ENCODE measurements around the gene ENPEP.
"Not testable (repeated sequence)": the region's sequence is repeated elsewhere in the genome, so short reads cannot be mapped to it uniquely, and the experiment has no call there.

ENPEP gene, protein sequence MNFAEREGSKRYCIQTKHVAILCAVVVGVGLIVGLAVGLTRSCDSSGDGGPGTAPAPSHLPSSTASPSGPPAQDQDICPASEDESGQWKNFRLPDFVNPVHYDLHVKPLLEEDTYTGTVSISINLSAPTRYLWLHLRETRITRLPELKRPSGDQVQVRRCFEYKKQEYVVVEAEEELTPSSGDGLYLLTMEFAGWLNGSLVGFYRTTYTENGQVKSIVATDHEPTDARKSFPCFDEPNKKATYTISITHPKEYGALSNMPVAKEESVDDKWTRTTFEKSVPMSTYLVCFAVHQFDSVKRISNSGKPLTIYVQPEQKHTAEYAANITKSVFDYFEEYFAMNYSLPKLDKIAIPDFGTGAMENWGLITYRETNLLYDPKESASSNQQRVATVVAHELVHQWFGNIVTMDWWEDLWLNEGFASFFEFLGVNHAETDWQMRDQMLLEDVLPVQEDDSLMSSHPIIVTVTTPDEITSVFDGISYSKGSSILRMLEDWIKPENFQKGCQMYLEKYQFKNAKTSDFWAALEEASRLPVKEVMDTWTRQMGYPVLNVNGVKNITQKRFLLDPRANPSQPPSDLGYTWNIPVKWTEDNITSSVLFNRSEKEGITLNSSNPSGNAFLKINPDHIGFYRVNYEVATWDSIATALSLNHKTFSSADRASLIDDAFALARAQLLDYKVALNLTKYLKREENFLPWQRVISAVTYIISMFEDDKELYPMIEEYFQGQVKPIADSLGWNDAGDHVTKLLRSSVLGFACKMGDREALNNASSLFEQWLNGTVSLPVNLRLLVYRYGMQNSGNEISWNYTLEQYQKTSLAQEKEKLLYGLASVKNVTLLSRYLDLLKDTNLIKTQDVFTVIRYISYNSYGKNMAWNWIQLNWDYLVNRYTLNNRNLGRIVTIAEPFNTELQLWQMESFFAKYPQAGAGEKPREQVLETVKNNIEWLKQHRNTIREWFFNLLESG

DNA sequence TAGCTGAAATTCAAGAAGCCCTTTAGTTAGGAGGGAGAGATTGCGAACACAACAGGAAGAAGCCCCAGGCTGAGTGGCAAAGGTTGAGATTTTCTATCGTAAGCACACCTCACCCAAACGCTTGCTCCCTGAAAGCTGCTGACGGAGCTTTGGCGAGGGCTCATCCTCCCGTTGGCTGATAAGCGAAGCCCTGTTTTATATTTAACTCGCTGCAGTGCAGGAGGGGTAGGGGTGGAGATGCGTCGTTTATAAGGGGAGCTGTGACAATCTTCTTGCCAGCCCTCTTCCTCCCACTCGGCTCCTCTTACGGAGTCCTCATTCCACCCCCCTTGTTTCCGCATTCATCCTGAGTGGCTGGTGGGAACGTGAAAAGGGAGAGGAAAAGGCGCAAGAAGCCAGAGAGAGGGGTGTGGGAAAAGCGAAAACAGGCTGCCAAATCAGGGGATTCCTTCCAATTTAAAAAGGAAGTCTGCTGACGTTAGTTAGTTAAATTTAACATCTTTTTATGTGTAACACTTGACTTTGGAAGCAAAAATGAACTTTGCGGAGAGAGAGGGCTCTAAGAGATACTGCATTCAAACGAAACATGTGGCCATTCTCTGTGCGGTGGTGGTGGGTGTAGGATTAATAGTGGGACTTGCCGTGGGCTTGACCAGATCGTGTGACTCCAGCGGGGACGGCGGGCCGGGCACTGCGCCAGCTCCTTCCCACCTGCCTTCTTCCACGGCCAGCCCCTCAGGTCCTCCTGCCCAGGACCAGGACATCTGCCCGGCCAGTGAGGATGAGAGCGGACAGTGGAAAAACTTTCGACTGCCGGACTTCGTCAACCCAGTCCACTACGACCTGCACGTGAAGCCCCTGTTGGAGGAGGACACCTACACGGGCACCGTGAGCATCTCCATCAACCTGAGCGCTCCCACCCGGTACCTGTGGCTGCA lies at the start of gene ENPEP:
TSS of gene ENPEP (plus strand) at position 275 of the 938 bp plus-strand sequence. CDS start at position 535, 260 bp downstream.
- in situ Hi-C loops (cut with MboI; ENCODE audit: low pct_unique_long_range_greater_than_20kb, low sequenced_read_pairs): no loop called here
- DNase-seq: no peak

DNA sequence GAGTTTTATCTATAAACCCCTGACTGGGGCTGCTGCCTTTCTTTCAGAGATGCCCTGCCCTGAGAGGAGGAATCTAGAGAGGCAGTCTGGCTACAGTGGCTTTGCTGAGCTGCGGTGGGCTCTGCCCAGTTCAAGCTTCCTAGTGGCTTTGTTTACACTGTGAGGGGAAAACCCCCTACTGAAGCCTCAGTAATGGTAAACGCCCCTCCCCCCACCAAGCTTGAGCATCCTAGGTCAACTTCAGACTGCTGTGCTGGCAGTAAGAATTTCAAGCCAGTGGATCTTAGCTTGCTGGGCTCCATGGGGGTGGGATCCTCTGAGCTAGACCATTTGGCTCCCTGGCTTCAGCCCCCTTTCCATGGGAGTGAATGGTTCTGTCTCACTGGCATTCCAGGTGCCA lies 44.1 kb upstream of the ENPEP start:
- DNase-seq; in situ Hi-C loops (cut with MboI; ENCODE audit: low pct_unique_long_range_greater_than_20kb, low sequenced_read_pairs): not testable (repeated sequence)

DNA sequence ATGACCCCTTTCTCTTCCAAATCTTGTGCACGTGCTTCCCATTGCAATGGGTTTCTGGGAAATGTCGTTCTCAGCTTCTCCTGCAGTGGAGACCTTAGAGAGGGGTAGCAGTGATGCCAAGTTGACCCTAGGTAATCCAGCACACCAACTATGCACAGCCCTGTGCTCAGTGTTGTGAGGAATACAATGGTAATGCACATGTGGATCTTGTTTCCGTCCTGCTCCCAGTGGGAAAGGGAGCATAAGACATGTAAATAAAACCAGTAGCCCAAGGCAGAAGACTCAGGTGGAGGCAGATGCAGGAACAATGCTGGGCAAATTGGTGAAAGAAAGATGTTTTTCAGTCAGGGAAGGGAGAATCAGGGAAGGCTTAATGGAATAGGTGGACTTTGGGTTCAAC lies 38.7 kb upstream of the ENPEP start:
- DNase-seq; in situ Hi-C loops (cut with MboI; ENCODE audit: low pct_unique_long_range_greater_than_20kb, low sequenced_read_pairs): not testable (repeated sequence)

DNA sequence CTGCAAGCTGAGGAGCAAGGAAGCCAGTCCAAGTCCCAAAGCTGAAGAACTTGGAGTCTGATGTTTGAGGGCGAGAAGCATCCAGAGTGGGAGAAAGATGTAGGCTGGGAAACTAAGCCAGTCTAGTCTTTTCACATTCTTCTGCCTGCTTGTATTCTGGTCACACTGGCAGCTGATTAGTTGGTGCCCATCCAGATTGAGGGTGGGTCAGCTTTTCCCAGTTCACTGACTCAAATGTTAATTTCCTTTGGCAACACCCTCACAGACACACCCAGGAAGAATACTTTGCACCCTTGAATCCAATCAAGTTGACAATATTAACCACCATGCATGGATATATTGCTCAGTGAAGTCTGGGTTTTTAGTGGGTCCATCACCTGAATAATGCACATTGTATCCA lies 36.7 kb upstream of the ENPEP start:
- in situ Hi-C loops (cut with MboI; ENCODE audit: low pct_unique_long_range_greater_than_20kb, low sequenced_read_pairs): not testable (repeated sequence)

DNA sequence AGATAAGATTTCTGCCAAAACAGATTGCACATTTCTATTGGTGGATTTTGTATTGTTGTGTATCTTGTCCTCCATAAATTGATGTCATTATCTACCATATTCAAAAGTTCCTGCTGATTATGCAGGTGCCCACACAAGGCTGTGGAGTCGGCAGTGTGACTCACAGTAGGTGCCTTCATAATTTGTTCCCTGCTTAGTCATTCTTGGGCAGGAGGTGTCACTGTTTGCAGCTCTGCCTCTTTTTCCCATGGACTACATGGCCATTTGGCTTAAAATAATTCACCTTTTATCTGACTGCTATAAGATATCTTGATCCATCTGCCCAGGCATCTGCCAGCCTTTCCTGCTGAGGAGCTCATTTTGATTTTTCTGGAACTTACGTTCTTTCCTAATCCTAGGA lies 33.6 kb upstream of the ENPEP start:
- in situ Hi-C loops (cut with MboI; ENCODE audit: low pct_unique_long_range_greater_than_20kb, low sequenced_read_pairs): no loop called here
- DNase-seq: no peak

More for the DNA sequence above, 36.7 kb upstream of the ENPEP start:
- not testable (repeated sequence) for DNase-seq

DNA sequence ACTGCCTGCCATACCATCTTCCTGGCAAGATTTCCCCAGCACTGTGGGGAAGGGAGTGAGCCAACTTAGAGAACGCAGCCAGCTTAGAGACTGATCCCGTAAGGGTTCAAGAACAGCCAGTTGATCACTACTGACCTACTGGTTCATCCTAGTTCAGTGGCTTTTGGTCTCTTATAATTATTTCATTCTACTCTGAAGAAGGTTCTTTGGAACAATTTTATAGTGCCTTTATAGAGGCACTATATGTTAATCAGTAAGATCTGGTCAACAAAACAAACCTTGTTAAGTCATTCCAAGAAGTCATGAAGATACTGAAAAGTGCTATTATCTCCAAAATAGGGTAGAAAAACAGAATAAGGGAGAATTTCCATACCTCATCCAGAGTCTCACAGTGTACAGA lies 33.2 kb upstream of the ENPEP start:
- DNase-seq: no peak
- in situ Hi-C loops (cut with MboI; ENCODE audit: low pct_unique_long_range_greater_than_20kb, low sequenced_read_pairs): no loop called here

DNA sequence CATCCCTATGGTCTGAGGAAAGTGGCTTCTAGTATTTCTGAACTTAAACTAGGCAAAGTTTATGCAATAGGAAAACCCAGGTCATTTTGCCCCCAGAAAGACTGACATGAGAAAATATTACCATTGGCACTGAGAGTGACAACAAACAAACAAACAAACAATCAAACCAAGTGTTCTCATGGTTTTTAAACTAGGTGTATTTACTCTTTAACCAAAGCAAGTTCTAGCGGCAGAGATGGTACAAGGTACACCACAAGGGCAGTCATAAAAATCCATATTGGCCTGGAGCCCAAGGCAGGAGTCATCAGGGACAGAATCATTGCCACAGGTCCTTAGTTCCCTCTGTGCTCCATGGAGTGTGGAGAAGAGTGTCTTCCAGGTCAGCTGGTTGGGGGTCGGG lies 26.0 kb upstream of the ENPEP start:
- in situ Hi-C loops (cut with MboI; ENCODE audit: low pct_unique_long_range_greater_than_20kb, low sequenced_read_pairs): no loop called here
- no peak for DNase-seq

DNA sequence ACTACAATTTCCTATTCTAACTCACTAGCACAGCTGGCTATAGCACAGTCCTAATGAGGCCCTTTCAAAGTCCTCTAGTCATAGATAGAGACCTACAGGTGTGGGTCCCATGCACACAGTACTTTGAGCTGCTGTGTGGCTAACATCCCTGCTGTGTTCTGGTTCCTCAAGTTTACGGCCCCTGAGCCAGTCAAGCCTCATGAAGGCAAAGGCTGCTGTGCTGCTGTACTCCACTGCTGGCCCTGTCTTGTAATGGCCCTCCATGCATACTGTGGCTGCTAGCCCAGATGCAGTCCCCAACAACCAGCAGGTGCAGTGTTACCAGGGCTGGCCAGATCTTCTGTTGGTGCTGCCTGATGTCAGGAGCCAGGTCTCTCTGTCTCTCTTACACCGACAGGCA lies 23.4 kb upstream of the ENPEP start:
- DNase-seq: no peak
- in situ Hi-C loops (cut with MboI; ENCODE audit: low pct_unique_long_range_greater_than_20kb, low sequenced_read_pairs): no loop called here

DNA sequence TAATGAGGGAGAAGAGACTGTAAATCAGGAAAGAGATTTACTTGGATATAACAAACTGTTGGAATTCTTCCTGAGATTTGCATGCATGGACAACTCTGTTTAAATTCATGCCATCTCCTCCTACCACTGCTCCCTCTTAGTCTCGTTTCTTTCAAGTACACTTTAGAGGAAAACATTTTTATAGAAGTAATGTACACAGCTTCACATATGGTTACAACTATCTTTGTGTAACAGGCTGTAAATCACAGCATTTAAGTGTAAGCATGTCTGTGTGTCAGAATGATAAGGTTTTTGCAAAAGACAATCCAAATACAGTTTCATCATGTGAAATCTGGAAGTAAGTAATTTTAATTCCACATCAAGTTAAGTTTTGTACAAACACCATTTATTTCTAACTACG lies 21.5 kb upstream of the ENPEP start:
- in situ Hi-C loops (cut with MboI; ENCODE audit: low pct_unique_long_range_greater_than_20kb, low sequenced_read_pairs): no loop called here
- DNase-seq: no peak

DNA sequence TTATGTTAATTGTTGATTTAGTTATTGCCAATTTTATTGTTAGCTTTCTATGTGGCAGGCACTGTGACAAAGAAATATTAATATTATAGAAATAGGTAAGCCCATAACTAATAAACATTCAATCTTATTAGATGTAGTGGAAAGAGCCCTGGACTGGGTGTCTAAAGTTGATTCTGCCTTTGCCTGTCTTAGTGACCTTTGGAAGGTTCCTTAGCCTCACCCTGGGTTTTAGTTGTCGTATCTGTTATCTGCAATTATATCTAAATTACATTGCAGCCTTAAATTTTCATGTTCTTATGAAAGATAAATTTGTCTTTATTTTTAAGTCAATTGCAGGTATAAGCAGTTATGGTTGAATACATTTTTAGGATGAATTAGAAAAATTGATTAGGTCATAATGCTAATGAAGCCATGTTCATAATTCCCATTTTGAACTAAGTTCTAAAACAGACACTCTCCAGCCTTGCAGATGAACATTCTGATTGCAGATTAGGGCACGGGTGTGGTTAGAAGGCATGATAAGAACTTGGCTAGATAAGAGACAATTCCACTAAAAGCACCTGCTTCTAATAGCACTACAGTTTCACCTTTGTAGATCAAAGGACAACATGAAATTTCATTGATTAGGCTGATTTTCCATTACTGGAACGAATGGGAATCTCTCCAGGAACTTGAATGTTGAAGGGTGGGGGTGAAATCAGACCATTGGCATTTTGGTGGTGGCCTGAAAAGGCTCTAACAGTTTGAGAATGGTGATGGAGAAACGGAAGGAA lies 17.3 kb upstream of the ENPEP start:
- in situ Hi-C loops (cut with MboI; ENCODE audit: low pct_unique_long_range_greater_than_20kb, low sequenced_read_pairs): no loop called here
- no peak for DNase-seq

DNA sequence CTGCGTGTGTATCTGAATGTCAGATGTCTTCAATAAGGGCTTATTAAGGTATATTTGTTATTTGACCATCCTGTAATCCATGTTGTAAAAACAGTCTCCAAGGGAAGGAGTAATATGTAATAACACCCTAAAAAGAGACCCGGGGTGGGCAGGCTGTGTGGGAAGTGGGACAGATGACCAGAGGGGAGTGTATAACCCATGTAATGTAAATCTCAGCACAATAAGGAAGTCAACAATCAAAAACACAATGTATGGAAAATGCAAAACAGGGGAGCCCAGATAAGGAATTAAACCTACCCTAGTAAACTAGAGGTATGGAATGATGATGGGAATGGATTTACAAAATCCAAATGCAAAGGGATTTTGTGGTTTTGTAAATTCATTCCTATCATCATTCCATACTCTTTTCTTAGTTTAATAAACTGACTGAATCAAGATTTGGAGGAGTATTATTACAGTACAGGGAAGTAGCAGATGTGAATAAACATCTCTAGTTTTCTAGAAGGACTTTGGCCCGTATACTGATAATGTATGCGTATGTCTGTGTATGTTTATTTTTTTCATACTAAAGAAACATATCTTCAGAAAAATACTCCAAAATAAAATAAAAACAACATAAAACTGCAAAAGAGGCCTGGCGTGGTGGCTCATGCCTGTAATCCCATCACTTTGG lies 15.7 kb upstream of the ENPEP start:
- DNase-seq: no peak
- in situ Hi-C loops (cut with MboI; ENCODE audit: low pct_unique_long_range_greater_than_20kb, low sequenced_read_pairs): no loop called here

DNA sequence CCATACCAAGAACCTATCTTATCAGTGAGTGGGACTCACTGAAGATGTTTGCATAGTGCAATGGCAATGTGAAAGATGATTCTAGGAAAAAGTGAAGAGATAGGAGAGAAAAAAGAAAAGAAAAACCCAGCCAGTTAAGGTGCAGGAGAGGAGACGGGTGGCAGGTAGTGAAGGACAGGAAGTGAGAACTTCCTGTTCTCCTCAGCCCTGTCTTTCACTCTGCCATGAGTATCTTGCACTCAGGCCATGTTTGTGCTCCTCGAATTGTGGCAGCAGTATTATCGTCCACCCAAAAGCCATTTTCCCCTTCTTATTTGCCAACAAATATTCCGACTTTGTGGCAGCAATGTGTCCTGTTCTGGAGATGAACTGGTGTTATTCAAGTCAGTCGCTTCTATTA lies 8.6 kb upstream of the ENPEP start:
- in situ Hi-C loops (cut with MboI; ENCODE audit: low pct_unique_long_range_greater_than_20kb, low sequenced_read_pairs): no loop called here
- DNase-seq: no peak

DNA sequence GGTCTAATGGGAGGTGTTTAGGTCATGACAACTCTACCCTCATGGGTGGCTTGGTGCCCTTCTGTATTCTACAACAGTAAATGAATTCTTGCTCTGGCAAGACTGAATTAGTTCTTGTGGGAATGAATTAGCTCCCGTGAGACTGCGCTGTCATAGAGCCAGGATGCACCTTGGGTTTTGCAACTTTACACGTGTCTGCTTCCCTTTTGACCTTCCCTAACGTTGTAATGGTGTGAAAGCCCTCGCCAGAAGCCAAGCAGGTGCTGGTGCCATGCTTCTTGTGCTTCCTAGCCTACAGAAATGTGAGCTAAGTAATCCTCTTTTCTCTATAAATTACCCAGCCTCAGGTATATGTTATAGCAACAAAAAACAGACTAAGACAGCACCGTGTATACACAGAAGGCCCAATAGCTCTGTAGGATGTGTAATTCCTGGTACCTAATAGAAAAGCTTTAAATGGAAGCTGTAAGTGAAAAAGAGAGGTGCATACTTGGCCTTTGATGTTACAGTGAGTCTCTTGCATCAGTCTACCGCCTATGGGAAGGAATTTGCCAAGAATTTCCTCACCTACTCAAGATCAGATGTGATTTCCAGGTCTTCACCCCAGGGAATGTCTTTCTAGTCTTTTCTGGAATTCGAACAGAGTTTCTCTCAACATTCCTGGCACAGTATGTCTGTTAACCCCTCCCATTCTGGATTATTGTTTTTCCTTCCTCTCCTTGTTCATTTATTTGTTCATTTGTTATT lies 3.2 kb upstream of the ENPEP start:
- DNase-seq: no peak

DNA sequence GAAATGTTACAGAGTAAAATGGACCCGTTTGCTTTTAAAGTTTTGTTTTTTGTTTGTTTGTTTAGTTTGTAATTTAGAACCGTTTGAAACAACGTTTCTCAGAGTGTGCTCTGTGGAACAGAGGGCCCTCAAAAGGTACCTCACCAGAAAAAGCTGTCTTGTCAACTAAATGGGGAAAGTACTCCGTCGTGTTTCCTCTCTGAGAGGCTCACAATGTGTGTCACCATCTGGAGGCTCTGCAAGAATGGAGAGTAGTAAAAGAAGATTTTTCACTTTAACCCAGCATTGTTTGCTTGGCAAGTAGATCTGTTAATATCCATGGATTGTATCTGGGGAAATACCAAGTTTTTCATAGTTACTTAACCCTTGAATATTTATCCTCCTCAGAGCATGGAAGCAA lies 1.5 kb upstream of the ENPEP start:
- no peak for DNase-seq
- in situ Hi-C loops (cut with MboI; ENCODE audit: low pct_unique_long_range_greater_than_20kb, low sequenced_read_pairs): no loop called here

More for the DNA sequence above, 3.2 kb upstream of the ENPEP start:
- in situ Hi-C loops (cut with MboI; ENCODE audit: low pct_unique_long_range_greater_than_20kb, low sequenced_read_pairs): no loop called here

DNA sequence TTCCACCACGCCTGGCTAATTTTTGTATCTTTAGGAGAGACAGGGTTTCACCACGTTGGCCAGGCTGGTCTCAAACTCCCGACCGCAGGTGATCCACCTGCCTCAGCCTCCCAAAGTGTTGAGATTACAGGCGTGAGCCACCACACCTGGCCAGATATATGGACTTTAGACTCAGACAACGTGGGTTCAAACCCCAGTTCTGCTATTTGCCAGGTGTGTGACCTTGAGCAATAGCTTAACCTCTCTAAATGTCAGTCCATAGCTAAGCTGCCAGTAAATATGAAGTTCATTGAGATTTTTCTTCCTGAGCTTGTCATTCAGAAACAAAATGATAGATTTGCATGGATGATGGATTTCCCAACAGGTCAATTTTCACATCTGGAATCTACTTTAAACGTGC lies 875 bp upstream of the ENPEP start:
- in situ Hi-C loops (cut with MboI; ENCODE audit: low pct_unique_long_range_greater_than_20kb, low sequenced_read_pairs); DNase-seq: not testable (repeated sequence)

DNA sequence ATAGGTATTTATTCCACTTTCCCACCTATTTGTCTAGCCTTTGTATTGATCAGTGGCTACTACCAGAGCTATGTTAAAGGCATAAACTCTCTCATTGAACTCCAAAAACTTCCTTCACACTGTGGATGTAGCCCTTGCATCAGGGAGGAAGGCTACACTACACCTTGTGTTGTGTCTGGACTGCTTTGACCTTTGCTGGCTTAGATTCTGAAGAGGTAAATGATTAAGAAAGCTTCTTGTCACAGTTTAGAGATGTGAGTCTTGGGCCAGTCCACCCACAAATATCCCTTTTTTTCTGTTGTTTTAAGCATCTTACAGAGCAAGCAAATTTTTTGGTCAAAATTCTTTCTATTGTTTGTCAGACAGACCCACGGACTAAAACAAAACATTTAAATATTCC lies 1.9 kb downstream of the ENPEP start:
- in situ Hi-C loops (cut with MboI; ENCODE audit: low pct_unique_long_range_greater_than_20kb, low sequenced_read_pairs): no loop called here

DNA sequence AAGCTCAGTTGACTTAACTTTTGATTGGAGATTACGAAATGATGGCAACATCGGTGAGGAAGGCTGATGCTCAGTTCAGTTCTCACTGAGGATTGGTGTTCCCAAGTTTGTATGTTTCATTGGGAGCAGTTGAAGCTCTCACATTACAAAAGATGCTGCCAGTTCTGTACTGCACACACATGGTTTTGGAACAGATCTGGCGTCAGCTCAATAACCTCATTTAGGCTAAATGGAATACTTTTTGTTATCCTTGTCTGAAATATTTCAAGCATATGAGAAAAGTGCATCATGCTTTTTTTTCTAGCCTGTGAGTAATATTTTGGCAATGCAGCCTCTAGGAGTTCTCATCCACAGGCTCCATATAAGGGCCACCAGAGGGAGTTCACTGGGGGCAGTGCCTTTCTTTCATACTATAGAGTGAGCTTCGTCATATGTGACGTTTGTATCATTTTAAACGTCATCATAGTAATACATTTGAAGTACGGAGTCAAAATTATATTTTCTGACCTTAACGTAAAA lies 4.1 kb downstream of the ENPEP start:
- DNase-seq: no peak

More for the DNA sequence above, 1.9 kb downstream of the ENPEP start:
- no peak for DNase-seq

More for the DNA sequence above, 4.1 kb downstream of the ENPEP start:
- in situ Hi-C loops (cut with MboI; ENCODE audit: low pct_unique_long_range_greater_than_20kb, low sequenced_read_pairs): no loop called here

Data from KBM-7 (cell line).